ENCODE results near the gene ZNF821. TPM values are rescaled to one million over a fixed set of nuclear protein-coding genes. Genes with fewer than 3 reads are reported as not detected.

ZNF821 gene
- total and polyA plus RNA-seq, 2 of the 8 experiments (the other 6 are each of a cell fraction or from before 2014, with no cell fraction given) = 9.5 to 14.1 TPM

- Histone ChIP-seq H3K4me3 (ENCODE audit: extremely low read depth in 1 of 4, insufficient read depth in 2 of 4, low read depth in 3 of 4, low read length in 4 of 4) (no peak overlapping the region), H4K5ac (ENCODE audit: insufficient read length, low read depth, low read length) (no peak overlapping the region), H3K23me2 (ENCODE audit: low read depth, low read length) (no peaks in the 10 kb centered on the region), H2BK20ac (ENCODE audit: low read length) (no peak overlapping the region), H3K56ac (replicated peaks; ENCODE audit: insufficient read length, low read depth, low read length) (no peak overlapping the region), H2BK12ac (ENCODE audit: low read depth, low read length) (no peak overlapping the region), H3K79me1 (ENCODE audit: low read depth, low read length) (no peaks in the 10 kb centered on the region; the same call in 1 of the 2 replicates), H3K9me3 (ENCODE audit: insufficient read depth in 2 of 2, low read depth in 1 of 2, low read length in 1 of 2) (no peaks in the 10 kb centered on the region), H2BK15ac (ENCODE audit: low read length) (no peak overlapping the region), H2BK120ac (replicated peaks; ENCODE audit: low read depth, low read length) (no peak overlapping the region), H2BK5ac (ENCODE audit: low read depth, low read length) (no peak overlapping the region), H3K27ac (ENCODE audit: low read depth, low read length) (no peak overlapping the region), H3K23ac (ENCODE audit: insufficient read length) (no peak overlapping the region), H2AFZ (ENCODE audit: low read length) (no peak overlapping the region), H3K4me1 (replicated peaks in 1 of 4; ENCODE audit: control insufficient read depth in 3 of 4, insufficient read depth in 4 of 4, low read length in 3 of 4) (no peaks in the 10 kb centered on the region), H4K91ac (replicated peaks; ENCODE audit: insufficient read length, low read length) (no peak overlapping the region), H3K4me2 (ENCODE audit: insufficient read depth in 1 of 2, low read depth in 2 of 2, low read length in 2 of 2) (no peak overlapping the region), H4K20me1 (replicated peaks in 1 of 2; ENCODE audit: control insufficient read depth in 1 of 2, insufficient read depth in 2 of 2, low read length in 2 of 2) (peaks cover 0 to 19% of the 10 kb centered on the region in 2 experiments), H4K8ac (ENCODE audit: extremely low read depth, insufficient read depth, low read length) (no peak overlapping the region), H3K18ac (ENCODE audit: extremely low read depth, low read length) (no peak overlapping the region), H3K27me3 (replicated peaks in 1 of 4; ENCODE audit: control insufficient read depth in 3 of 4, extremely low read depth in 1 of 4, insufficient read depth in 3 of 4, low read length in 3 of 4) (no peaks in the 10 kb centered on the region), H3K14ac (ENCODE audit: insufficient read length) (no peak overlapping the region), H3K79me2 (ENCODE audit: control insufficient read depth in 1 of 2, insufficient read depth in 2 of 2, low read length in 2 of 2) (peaks cover 0 to 5% of the 10 kb centered on the region in 2 experiments; a peak in 2 of 4 replicates), H2AK5ac (ENCODE audit: low read depth, low read length) (no peak overlapping the region), H3K36me3 (ENCODE audit: control insufficient read depth in 2 of 4, insufficient read depth in 4 of 4, low read length in 3 of 4) (peaks cover 11 to 32% (median 22%) of the 10 kb centered on the region in 4 experiments; a peak in 7 of 8 replicates), H3K9ac (replicated peaks in 1 of 4; ENCODE audit: extremely low read depth in 1 of 4, low read depth in 3 of 4, low read length in 3 of 4) (no peak overlapping the region), H3K4ac (replicated peaks; ENCODE audit: insufficient read length, low read depth, low read length) (no peak overlapping the region)
- DNase-seq (ENCODE audit: low read depth in 1 of 2, low spot score in 2 of 2) (no peak), FAIRE-seq (no peak)
- WGBS, 2 experiments (ENCODE audit: extremely low coverage in 1 of 2, insufficient coverage in 1 of 2, insufficient read length in 1 of 2, insufficient replicate concordance in 2 of 2, low coverage in 1 of 2, low lambda C conversion rate in 2 of 2, missing lambda C conversion rate in 1 of 2) = 91% methylated on average over 4 of the region's 4 CpGs; no CpG with 5 or more reads in 1 of the 2 experiments
- ChIA-PET CTCF (ENCODE audit: partially characterized antibody) (interaction anchor here (1.3 to 5.9 kb wide), 2 partner anchors 30 to 109 kb away, joined by 3 to 32 read pairs; no protein-coding TSS in a partner anchor), POLR2A (ENCODE audit: partially characterized antibody) (interaction anchor here (0.5 to 2.2 kb wide), 4 partner anchors 11 to 44 kb away, joined by 3 to 7 read pairs (median 4); partner anchors contain the start of gene AP1G1)
Measured at GRCh38 chr16:71852561-71852960, 31.4 kb downstream of the ZNF821 start.
